Retinal pigment epithelial cell (primary cell): ENCODE results near the gene MACROD1.
A peak's percentile ranks its signal among the peaks of the same experiment; 100 is the strongest.

Source experiments
- DNase-seq: peaks from one replicate; pipeline ENCODE4 v3.0.0-alpha.2; 2010; ENCODE audit warnings: low read depth
- H3K4me3 ChIP-seq: 2 replicates; pipeline ENCODE4 v1.5.1; 2011; ENCODE audit warnings: mild to moderate bottlenecking, low read length, control low read depth, moderate library complexity
- TF ChIP-seq, protein P1 (sequence below): conservative IDR thresholded peaks from 2 replicates; pipeline ENCODE4 v1.5.1; 2011; ENCODE audit warnings: low read depth, low read length, control low read depth, inconsistent platforms

Gene MACROD1

DNA sequence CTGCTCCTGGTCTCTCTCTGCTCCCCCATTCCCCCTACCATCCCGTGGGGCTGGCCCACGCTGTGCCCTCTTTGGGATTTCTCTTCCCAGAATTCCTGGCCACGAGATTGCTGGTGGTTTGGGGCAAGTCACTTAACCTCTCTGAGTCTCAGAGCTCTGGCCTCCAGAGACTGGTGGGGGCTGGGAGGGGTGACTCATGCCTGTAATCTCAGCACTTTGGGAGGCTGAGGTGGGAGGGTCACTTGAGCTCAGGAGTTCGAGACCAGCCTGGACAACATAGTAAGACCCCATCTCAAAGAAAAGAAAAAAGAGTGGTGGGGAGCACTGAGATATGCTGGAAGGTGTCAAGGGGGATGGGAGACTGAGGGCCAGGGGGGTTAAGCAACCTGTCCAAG, 161.3 kb downstream of the MACROD1 start:
- no peak for DNase-seq
- no peak overlapping the region for H3K4me3 ChIP-seq
- TF ChIP-seq, protein P1, sequence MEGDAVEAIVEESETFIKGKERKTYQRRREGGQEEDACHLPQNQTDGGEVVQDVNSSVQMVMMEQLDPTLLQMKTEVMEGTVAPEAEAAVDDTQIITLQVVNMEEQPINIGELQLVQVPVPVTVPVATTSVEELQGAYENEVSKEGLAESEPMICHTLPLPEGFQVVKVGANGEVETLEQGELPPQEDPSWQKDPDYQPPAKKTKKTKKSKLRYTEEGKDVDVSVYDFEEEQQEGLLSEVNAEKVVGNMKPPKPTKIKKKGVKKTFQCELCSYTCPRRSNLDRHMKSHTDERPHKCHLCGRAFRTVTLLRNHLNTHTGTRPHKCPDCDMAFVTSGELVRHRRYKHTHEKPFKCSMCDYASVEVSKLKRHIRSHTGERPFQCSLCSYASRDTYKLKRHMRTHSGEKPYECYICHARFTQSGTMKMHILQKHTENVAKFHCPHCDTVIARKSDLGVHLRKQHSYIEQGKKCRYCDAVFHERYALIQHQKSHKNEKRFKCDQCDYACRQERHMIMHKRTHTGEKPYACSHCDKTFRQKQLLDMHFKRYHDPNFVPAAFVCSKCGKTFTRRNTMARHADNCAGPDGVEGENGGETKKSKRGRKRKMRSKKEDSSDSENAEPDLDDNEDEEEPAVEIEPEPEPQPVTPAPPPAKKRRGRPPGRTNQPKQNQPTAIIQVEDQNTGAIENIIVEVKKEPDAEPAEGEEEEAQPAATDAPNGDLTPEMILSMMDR: no peak

DNA sequence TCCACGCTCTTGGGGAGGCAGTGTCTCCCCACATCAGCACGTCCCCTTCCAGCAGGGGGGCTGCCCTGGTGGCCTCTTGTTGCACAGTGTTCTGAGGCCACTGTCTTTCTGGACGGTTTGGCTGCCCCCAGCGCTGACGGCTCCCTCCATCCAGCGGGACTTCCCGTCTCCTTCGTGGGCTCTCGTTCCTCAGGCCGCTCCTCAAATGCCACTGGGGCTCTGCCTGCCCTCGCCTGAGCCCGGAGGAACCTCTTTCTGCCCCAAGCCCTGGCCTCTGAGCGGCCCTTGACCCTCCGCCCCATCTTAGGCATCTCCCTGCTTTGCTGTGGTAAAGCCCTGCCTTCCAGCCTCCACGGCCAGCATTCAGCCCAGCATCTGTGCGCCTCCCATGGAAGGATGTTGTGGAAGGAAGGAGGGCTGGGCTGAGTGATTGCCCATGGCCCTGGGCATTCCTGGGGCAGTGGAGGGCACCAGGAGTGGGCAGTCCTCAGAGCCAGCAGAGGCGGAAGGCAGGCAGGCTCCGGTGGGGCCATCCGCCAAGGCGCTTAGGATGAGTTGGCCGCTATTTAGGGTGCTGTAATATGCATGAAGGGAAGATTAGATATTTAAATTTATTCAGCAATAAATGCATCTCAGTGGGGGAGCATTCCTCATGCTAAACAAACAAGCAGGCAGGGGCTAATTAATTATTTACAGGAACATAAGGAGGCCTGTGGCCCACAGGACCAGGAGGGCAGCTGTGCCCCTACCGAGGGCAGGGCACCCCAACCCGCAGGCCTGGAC, 161.9 kb downstream of the MACROD1 start:
- DNase-seq: no peak
- TF ChIP-seq, protein P1: no peak
- no peak overlapping the region for H3K4me3 ChIP-seq

DNA sequence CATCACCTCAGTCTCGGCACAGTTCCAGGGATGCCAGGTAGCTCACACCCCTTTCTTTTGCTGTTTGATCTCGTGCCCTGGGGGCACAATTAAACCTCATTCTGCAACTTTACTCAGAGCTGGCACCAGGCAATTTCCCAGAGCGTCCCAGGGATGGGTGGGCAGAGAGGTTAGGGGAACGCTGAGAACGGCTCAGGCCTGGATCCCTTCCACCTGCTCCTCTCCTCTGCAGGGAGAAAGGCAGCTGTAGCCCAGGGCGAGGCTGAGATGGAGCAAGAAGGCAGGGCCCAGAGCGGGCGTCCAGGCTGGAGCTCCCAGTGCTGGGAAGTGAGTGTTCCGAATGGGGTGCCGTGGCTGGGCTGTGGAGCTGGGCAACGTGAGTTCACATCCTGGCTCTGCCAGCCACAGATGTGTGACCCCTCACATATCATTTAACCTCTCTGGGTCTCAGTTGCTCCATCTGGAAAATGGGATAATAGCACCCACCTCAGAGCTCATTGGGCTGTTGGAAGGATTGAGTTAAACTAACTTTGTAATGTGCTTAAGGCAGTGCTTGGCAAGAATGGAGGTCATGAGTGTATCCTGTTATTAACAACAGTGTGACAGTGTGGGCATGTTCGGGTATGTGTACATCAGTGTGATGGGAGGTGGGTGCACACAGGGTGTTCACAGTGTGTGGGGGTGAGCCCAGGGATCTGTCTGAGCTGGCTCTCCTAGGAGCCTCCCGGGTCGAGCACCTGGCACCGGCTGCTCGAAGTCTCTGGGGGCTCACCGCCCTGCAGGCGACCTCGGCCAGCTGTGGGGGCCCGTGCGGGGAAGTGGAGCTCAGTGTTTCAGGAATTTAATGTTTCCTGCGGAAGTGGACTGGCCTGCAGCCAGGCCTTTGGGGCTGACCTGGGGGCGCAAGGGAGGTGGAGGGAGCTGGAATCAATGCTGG, 164.2 kb downstream of the MACROD1 start:
- H3K4me3 ChIP-seq: no peak overlapping the region
- no peak for DNase-seq
- TF ChIP-seq, protein P1: no peak

DNA sequence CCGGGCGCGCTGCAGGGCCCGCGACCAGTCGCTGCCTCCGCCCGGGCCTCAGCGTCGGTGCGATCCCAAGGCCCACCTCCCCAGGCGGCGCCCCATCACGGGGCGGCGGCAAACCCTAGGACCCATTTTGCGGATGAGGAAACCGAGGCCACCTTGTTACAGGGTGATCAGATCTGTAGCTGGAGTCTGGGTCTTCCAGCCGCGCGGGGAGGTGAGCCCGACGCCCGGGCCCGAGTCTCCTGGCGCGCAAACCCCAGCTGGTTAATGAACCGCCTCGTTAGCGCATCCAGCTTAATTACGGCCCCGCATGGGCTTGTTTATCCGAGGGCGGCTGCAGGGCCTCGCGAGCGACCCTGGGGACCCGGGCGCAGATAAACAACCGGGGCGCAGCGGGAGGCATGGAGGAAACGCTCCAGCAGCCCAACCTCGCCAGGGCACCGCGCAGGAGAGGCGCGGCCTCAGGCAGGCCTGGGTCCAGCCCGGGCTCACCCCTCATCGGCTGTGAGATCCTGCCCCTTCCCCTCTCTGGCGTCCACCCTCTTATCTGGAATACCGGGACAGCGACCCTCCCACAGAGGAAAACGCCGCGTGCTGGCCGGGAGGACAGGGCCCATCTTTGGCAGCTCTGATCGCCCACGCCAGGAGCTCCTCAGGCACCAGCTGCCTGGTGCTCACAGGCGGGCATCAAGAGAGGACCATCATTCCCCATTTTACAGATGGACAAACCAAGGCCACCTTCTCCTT, 165.0 kb downstream of the MACROD1 start:
- no peak for DNase-seq
- TF ChIP-seq, protein P1: no peak
- H3K4me3 ChIP-seq: no peak overlapping the region

DNA sequence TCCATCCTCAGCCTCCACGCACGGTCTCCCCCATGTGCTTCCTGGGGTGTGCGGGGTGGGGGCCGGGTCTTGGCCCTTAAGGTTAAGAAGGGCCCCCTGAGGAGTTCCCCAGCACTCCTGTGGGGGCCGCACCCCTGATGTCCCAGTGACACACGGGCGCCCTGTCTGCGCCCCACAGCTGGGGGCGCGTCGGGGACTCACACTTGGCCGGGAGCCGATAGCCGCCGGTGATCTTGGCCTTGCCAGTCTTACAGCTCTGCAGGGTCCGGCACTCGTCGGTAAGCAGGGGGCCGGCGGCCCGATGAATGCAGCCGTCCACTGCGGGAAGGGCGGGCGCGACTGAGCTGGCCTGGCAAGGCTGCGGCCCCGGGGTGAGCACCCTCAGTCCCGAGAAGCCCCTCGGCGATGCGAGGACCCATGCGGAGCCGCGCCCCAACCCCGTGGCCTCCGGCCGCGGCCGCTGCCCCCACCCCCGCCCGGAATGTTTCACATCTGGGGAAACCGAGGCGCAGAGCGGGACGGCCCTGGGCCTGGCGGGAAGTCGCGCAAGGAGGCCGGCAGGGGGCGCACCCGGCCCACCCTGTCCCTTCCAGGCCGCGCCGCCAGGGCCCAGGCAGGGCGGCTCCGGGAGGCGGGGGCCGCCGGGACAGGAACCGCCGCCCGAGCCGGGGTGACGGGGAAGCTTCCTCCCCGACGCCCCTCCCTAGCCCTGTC, 165.7 kb downstream of the MACROD1 start:
- TF ChIP-seq, protein P1: peak; percentile 59
- H3K4me3 ChIP-seq: peak overlapping the region; percentile 20
- no peak for DNase-seq

DNA sequence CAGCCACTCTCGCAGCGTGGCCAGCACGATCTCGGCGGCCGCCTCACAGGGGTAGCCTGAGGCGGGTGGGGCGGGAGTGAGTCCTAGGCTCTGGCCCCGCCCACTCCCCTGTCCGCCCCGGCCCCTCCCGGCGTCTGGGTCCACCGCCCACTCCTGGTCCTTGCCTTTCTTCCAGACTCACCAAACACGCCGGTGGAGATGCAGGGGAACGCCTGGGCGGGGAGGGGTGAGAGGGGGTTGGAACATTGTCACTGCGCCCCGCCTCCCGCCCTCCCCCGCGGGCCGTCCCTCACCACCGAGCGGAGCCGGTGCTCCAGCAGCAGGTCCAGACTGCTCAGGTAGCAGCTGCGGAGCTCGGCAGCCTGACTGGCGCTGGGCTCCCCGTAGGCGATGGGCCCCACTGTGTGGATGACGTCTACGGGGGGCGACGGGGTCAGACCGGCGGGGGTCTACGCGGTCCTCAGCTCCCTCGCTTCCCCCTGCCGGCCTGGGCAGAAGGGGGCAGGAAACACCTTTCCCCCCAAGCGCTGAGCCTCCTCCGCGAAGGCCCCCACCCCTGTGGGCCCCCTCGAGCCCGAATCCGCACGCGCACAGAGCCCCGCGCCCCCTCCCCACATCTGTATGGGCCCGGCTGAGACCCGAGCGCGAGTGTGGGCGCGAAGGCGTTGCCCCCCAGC, 166.4 kb downstream of the MACROD1 start:
- TF ChIP-seq, protein P1: no peak
- DNase-seq: no peak
- peak overlapping the region; percentile 20 for H3K4me3 ChIP-seq
